ENCODE data around the gene ZNF837.

ZNF837 gene

DNA sequence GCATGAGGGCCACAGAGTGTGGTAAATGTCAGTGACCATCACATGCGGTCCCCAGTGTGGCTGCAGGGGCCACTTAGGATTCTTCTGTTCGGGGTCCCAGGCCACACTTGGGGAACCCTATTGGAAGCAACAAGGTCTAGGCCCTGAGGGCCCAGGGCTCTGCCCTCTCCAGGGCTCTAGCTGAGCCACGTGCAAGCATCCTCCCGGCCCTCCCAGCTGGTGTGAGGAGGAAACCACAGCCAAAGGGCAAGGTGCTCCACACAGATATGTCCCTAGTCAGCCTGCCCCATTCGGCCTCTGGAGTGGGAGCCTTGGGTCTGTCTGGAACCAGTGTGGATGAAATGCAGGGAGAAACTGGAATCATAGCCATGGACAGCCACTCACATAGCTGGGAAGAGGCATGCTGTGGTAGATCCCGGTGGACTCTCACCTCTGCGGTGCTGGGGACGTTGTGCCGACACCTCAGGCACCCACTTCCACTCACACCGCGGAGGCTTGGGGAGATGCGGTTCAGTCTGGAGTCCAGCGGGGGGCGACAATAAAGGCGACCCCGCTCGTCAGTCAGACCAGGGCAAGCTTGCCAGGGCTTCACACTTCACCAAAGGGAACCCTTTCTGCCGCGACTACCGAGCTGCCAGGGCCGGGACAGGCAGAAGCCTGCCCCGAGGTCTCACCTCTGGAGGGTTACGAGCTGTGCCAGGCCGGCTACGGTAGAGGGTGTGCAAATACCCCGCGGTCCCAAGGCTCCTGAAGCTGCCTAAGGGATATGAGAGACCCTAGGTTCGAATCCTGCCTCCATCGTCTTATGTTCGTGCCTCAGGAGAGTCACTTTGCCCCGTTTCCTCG is 14.0 kb downstream of the ZNF837 start:
- no peaks in the 10 kb centered on the region for H3K9me3 Mint-ChIP-seq
- H3K4me3 Mint-ChIP-seq, result no peak overlapping the region
- peaks cover 5% of the 10 kb centered on the region for H3K36me3 Mint-ChIP-seq (ENCODE audit: low read depth)
- no peaks in the 10 kb centered on the region for H3K27me3 Mint-ChIP-seq
- DNase-seq, result no peak
- no peak overlapping the region for H3K27ac Mint-ChIP-seq
- H3K4me1 Mint-ChIP-seq (ENCODE audit: low read depth), result peaks cover 8% of the 10 kb centered on the region

DNA sequence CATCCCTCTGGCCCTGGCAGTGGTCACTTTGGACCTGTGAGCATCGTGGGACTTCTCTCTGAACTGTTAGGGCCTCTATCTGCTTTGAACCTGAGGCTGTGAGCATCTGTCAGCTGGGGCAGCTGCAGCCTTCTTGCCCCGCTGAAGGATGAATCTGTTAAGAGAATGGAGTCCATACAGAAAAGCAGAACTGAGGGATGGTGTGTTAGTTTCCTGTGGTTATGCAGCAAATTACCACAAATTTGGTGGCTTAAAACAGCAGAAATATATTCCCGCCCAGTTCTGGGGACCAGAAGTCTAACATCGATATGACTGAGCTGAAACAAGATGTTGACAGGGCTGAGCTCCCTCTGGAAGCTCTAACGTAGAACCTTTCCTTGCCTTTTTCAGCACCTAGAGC is 16.7 kb downstream of the ZNF837 start:
- H3K4me3 Mint-ChIP-seq, result no peak overlapping the region
- no peak for DNase-seq
- peaks cover 5% of the 10 kb centered on the region for H3K36me3 Mint-ChIP-seq (ENCODE audit: low read depth)
- H3K27ac Mint-ChIP-seq, result no peak overlapping the region
- H3K27me3 Mint-ChIP-seq, result no peaks in the 10 kb centered on the region
- no peaks in the 10 kb centered on the region for H3K9me3 Mint-ChIP-seq
- H3K4me1 Mint-ChIP-seq (ENCODE audit: low read depth), result peaks cover 15% of the 10 kb centered on the region

DNA sequence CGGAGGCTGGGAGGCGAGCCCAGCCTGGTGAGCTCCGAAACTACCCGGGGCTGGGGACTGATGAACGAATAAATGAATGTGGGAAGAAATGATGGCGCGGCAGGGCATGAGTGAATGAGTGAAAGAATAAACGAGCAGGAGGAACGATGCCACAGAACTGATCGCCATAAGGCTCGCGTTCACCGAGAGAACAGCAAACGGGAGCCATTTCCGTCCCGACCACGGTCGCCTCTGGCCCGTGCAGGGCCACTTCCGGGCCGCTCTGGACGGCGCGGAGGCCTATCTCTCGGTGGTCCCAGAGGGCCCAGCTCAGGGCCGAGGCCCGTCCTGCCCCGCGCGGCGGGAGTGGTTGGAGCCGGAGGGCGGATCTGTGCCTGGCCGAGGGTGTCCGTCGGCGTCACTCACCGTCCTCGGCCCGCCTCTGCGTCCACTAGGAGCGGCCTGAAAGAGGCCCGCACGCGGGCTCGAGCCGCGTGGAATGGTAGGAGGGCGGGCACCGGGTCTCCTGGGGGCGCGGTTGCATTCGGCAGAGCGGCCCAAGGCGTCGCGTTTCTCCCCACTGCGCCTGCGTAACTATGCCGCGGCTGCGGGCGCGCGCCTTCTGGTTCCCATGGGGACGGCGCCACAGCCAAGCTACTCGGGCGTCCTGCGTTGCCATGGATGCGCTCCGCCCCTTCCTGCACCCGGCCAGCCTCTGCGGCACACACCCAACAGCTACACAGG is 18.4 kb downstream of the ZNF837 start, which contains the start of gene ZNF497:
Gene ZNF497 (minus strand): TSS at position 480 of the 723 bp plus-strand sequence. CDS start 5,116 bp downstream, outside the sequence.
- H3K9me3 Mint-ChIP-seq, result no peaks in the 10 kb centered on the region
- H3K4me1 Mint-ChIP-seq (ENCODE audit: low read depth), result peaks cover 19% of the 10 kb centered on the region
- H3K4me3 Mint-ChIP-seq, result peak within 1 kb of the TSS; percentile 94
- no peaks in the 10 kb centered on the region for H3K27me3 Mint-ChIP-seq
- peaks cover 5% of the 10 kb centered on the region for H3K36me3 Mint-ChIP-seq (ENCODE audit: low read depth)
- peak within 1 kb of the TSS; percentile 96 for H3K27ac Mint-ChIP-seq
- peak; percentile 97 for DNase-seq

DNA sequence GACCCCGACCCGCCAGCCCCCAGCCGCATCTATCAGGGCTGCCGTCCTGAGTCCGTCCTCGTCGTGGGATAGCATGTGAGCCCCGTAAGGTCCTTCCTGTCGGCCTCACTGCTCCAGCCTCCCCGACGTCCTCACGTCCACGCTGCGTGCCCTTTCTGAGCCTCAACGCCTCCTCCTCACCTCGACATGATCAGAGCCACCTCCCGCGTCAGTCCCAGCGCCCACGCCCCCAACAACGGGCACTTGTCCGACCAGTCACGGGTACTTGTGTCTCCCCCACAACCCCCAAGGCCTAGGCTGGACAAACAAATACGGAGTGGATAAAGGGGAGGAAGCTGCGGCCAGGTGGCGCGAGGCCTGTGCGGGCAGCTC is 18.9 kb downstream of the ZNF837 start:
- Mint-ChIP-seq H3K27ac (peak overlapping the region; percentile 96), H3K4me1 (ENCODE audit: low read depth) (peaks cover 22% of the 10 kb centered on the region), H3K36me3 (ENCODE audit: low read depth) (peaks cover 5% of the 10 kb centered on the region), H3K27me3 (no peaks in the 10 kb centered on the region), H3K9me3 (no peaks in the 10 kb centered on the region), H3K4me3 (peak overlapping the region; percentile 94)
- no peak for DNase-seq

DNA sequence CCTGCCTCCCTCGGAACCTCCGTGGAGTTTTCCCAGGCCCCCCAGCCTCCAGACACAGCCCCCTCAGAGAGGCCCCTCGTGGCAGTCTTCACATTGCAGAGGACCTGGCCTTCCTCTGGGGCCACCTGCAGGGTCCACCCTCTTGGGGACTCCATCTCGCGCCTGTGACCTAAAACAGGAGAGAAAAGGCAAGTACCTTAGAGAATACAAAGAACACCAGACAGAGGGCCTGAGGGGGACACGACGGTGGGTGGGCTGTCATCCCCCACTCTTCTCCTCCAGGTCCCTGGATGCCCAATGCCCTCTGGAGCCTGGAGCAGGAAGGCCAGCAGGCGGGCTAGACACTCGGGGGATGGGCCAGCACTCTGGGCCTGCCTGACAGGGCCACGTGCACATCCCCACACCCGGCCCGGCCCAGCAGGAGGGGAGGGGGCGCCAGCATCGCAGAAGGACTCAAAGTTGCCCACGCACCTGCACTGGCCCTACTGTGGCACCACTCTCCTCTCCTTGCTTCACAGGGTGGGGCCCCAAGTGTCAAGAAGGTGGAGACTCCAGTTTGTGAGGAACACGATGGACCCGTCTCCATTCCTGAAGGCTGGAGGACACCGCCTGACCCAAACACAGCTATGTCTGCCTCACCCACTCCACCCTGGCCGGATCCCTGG is 23.2 kb downstream of the ZNF837 start:
- no peak for DNase-seq
- Mint-ChIP-seq H3K27me3 (peaks cover 4% of the 10 kb centered on the region), H3K4me1 (ENCODE audit: low read depth) (peaks cover 35% of the 10 kb centered on the region), H3K4me3 (no peak overlapping the region), H3K27ac (no peak overlapping the region), H3K36me3 (ENCODE audit: low read depth) (peaks cover 5% of the 10 kb centered on the region), H3K9me3 (no peaks in the 10 kb centered on the region)

DNA sequence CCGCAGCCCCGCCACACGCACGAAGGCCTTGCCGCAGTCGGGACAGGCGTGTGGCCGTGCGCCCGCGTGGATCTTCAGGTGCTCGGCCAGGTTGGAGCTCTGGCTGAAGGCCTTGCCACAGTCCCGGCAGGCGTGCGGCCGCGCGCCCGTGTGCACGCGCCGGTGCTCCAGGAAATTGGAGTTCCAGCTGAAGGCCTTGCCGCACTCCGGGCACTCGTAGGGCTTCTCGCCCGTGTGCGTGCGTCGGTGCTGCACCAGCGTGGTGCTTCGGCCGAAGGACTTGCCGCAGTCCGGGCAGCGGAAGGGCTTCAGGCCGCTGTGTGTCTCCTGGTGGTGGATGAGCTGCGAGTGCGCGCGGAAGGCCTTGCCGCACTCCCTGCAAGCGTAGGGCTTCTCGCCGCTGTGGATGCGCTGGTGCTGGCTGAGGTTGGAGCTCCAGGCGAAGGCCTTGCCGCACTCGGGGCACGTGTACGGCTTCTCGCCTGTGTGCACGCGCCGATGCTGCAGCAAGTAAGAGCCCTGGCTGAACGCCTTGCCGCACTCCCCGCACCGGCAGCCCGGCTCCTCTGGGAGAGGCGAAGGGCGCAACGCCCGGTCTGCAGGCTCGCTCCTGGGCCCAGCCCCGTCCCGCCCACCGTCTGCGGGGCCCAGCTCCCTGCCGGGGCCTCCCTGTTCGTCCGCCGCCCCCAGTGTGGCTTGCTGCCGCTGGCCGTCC is 23.9 kb downstream of the ZNF837 start:
- Mint-ChIP-seq H3K4me3 (peak overlapping the region; percentile 44), H3K27ac (no peak overlapping the region), H3K9me3 (no peaks in the 10 kb centered on the region), H3K36me3 (ENCODE audit: low read depth) (peaks cover 5% of the 10 kb centered on the region), H3K27me3 (peaks cover 4% of the 10 kb centered on the region), H3K4me1 (ENCODE audit: low read depth) (peaks cover 32% of the 10 kb centered on the region)
- peak; percentile 44 for DNase-seq

DNA sequence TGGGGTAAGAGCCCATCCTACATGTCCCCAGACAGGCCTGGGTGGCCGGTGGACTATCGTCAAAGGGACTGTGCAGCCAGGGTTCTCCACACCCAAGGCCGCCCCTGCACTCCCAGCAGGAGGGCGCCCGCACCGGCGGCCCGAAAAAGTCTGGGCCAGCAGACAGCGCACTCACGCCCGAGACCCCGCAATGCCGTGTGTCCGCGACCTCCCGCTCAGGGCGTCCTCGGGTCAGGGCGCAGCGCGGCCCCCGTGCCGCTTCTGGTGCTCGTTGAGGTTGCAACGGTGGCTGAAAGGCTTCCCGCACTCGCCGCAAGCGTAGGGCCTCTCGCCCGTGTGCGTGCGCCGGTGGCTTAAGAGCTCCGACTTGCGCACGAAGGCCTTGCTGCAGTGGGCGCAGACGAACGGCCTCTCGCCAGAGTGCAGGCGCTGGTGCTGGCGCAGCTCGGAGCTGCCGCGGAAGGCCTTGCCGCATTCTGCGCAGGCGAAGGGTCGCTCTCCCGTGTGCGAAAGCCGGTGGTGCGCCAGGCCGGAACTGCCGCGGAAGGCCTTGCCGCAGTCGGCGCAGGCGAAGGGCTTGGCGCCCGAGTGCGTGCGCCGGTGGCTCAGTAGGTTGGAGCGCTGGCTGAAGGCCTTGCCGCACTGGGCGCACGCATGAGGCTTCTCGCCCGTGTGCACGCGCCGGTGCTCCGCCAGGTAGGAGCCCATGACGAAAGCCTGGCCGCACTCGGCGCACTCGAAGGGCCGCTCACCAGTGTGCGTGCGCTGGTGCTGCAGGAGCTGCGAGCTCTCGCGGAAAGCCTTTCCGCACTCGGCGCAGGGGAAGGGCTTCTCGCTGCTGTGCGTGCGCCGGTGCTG is 24.7 kb downstream of the ZNF837 start:
- Mint-ChIP-seq H3K4me3 (peak overlapping the region; percentile 44), H3K36me3 (ENCODE audit: low read depth) (peaks cover 8% of the 10 kb centered on the region), H3K9me3 (no peaks in the 10 kb centered on the region), H3K27me3 (peaks cover 4% of the 10 kb centered on the region), H3K4me1 (ENCODE audit: low read depth) (peaks cover 25% of the 10 kb centered on the region), H3K27ac (no peak overlapping the region)
- peak; percentile 71 for DNase-seq

DNA sequence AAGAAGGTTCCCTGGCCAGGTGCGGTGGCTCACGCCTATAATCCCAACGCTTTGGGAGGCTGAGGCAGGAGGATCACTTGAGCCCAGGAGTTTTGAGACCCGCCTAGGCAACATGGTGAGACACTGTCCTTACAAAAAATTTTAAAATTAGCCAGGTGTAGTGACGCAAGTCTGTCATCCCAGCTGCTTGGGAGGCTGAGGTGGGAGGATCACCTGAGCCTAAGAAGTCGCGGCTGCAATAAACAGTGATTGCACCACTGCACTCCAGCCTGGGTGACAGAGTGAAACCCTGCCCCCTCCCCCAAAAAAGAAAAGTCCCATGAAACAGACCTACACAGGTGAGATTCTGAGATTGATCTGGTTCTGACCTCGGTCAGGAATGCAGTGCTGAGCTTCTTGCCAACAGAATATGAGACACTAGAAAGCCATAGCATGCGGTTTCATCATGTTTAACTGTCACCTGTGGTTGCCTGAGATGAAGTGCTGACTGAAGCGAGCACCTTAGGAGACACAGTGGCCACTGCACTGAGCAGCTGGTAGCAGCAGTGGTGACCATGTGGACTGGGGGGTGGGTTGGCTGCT is 25.5 kb downstream of the ZNF837 start:
- Mint-ChIP-seq H3K4me1 (ENCODE audit: low read depth) (peaks cover 25% of the 10 kb centered on the region), H3K9me3 (no peaks in the 10 kb centered on the region), H3K27ac (no peak overlapping the region), H3K27me3 (peaks cover 4% of the 10 kb centered on the region), H3K4me3 (no peak overlapping the region), H3K36me3 (ENCODE audit: low read depth) (peaks cover 14% of the 10 kb centered on the region)
- no peak for DNase-seq

DNA sequence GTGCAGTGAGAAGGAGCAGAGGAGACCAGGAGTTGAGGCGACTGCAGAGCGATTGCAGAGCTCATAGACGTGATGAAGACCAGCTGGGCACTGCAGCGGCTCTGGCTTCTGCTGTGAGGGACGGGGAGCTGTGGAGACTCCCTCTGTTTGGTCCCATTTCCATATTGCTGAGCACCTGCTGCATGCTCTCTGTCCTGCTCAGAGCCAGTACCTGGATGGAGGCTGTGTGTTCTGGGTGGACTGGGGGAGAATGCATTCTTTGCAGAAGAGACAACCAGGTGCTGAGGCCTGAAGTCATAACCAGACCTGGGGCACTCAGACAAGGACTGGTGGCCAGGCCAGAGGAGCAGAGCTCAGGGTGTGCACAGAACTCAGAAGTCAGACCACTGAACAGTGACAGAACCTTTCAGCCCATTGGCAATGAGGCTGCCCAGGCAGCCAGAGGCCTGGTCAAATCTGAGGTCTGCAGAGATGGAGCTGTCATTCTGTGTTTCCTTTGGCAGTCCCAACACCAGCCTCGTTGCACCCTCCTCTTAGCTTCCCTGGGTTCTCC is 26.3 kb downstream of the ZNF837 start:
- H3K4me1 Mint-ChIP-seq (ENCODE audit: low read depth), result peaks cover 28% of the 10 kb centered on the region
- DNase-seq, result no peak
- no peak overlapping the region for H3K4me3 Mint-ChIP-seq
- H3K36me3 Mint-ChIP-seq (ENCODE audit: low read depth), result peaks cover 16% of the 10 kb centered on the region
- peaks cover 4% of the 10 kb centered on the region for H3K27me3 Mint-ChIP-seq
- H3K9me3 Mint-ChIP-seq, result no peaks in the 10 kb centered on the region
- H3K27ac Mint-ChIP-seq, result no peak overlapping the region

DNA sequence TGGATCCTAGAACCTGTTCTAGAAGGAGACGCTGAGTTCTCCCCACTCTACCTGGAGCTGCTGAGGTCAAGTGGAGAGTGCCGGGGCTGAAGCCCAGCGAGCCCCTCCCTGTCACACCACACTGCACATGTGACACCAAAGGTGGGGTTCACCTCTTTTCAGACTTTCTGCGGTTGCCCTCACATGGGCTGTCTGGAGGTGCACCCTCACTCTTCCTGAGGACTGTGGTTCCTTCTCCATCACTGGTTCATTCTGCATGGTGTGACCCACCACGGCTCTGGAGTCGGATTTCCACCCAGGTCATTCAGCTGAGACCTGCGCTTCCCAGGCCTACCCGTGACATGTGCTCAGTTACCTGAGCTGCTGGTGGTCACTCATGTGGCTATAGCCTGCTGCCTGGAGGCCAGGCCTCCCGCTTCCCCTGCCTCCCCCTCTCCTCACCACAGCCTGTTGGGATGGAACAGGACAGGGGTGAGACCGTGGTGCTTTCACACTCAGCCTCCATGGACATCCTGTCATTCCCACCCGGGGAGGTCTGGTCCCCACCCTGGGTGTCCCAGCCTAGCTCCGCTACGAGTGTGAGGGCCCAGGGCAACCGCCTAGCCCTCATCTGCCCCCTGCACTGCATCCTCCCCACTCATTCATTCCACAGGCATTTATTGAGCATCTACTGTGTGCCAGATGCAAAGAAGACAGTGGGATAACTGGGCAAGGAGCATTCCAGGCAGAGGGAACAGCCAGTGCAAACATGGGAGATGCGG is 26.9 kb downstream of the ZNF837 start:
- Mint-ChIP-seq H3K36me3 (ENCODE audit: low read depth) (peaks cover 18% of the 10 kb centered on the region), H3K27me3 (peaks cover 4% of the 10 kb centered on the region), H3K4me1 (ENCODE audit: low read depth) (peaks cover 33% of the 10 kb centered on the region), H3K4me3 (no peak overlapping the region), H3K27ac (no peak overlapping the region), H3K9me3 (no peaks in the 10 kb centered on the region)
- DNase-seq, result no peak

DNA sequence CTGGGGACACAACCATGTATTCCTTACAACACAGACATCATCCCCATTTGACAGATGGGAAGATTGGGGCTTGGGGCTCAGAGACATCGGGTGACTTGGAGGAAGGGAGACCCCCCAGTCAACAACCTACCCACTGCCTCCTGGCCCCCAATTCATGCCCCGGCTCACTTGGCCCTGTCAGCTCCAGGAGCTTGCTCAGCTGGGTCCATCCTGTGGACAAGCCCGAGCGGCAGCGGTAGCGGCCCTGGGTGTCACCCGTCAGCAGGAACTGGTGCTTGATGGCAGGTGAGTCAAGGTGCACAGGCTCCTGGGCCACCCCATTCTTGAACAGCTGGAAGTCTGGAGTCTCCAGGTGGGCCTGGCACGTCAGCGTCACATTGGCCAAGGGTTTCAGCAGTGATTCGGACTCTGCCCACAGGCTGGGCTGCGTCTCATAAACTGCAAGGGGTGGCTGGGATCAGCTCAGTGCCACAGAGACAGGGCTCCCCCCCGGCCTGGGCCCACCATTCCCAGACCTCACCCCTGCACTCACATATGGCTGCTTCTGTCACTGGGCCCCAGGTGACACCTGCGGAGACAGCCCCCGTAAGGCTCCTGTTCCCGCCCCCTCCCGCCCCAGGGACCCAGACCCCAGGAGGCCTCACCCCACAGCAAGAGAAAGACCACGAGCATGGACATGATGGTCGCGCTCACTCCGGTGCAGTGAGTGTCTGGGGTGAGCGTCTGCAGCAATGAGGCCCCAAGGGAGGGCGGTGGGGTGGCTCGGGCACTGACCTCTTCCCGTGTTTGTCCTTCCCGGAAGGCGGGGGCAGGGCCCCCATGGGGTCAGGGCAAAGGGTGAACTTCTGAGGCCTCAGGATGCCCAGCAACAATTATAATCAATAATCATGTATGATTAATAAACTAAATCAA is 27.8 kb downstream of the ZNF837 start, which contains the start of gene A1BG:
Gene A1BG (minus strand): TSS at position 733 of the 912 bp plus-strand sequence. CDS start 55 bp downstream, at position 678.
- peaks cover 18% of the 10 kb centered on the region for H3K36me3 Mint-ChIP-seq (ENCODE audit: low read depth)
- peaks cover 38% of the 10 kb centered on the region for H3K4me1 Mint-ChIP-seq (ENCODE audit: low read depth)
- DNase-seq, result no peak
- peaks cover 4% of the 10 kb centered on the region for H3K27me3 Mint-ChIP-seq
- H3K27ac Mint-ChIP-seq, result no peak within 1 kb of the TSS
- no peak within 1 kb of the TSS for H3K4me3 Mint-ChIP-seq
- no peaks in the 10 kb centered on the region for H3K9me3 Mint-ChIP-seq
